NCI-H524 (cell line): ENCODE results near the gene IDH2.

Source experiments
- DNase-seq, 2 experiments: peaks; one replicate each; lab custom pipeline; 2025; lab: John Stamatoyannopoulos, UW

Gene IDH2

DNA sequence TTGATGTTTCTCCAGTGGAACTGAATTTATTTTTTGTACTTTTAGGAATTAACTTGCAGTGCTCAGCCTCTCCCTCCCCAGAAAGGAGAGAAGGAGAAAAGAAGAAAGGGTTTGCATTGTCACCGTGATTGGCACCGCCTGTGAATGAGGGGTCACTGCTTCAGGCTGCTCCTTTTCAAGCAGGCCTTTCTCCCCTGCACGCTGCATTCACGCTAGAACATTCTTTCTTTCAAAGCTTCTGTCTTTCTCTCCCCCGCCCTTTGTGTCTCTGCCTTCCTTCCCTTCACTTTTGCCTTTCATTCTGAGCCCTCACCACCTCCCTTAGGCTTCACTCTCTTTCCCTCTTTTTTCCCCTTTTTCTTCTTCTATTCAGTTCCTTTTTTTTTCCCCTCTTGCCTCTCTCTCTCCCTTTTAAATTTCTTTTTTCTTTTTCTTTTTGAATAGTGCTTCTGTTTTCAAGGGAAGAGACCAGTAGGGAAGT is 58.7 kb downstream of the IDH2 start:
- no peak for DNase-seq

GRCh38 chr15:90042766-90043529 is 59.3 kb downstream of the IDH2 start:
- no peak for DNase-seq

DNA sequence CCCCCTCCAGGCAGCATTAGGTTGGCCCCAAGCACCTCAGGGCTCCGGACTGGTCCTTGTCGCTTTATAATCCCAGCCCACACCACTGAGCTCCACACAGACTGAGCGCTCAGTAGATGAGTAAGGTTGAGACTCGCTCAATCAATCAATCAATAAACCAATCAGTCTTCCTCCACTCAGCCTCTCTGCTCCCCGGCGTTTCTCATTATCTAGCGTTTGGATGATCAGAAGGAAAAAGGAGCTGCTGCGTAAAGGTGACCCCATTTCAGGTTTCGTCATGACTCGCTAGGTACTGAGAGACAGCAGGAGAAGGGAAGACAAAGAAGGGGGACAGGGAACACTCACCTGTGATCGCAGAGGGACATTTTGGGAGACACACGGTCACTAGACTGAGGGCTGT is 59.9 kb downstream of the IDH2 start:
- DNase-seq: no peak

DNA sequence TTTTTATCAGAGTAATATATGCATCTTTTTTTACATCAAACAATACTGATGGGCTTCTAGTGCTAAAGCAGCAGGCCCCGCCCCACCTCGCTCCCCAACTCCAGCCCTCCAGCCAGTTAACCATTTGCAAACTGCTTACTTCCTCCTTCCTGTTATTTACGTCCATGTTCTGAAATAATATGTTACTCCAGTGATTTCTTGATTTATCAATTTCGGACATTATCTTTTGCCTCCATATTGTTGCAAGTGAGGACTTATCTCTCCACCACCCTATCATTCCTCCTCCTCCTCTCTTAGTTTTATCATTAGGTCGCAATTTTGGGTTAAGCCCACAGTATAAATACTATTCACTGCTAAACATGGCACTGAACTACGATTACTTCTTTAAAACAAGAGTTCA is 61.6 kb downstream of the IDH2 start:
- no peak for DNase-seq

GRCh38 chr15:90039996-90040395 is 62.3 kb downstream of the IDH2 start:
- DNase-seq: no peak

GRCh38 chr15:90038632-90039095 is 63.6 kb downstream of the IDH2 start:
- no peak for DNase-seq

GRCh38 chr15:90037961-90038631 is 64.2 kb downstream of the IDH2 start:
- DNase-seq: no peak

DNA sequence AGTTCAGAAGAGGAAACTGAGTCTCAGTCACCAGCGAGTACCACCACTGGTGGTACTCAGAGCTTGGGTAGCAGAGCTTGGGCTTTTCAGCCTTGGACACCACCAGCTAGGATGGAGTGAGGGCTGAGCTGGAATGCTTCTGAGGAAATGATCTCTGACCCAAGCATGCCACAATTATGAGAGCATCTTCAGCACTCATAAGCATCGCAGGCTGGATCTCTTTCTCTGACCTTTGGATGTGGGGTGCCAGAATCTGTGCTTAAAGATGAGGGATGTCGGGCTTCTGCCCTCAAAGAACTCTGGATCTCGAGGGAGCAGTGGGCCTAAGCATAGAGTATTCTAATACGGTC is 64.8 kb downstream of the IDH2 start:
- DNase-seq: no peak

GRCh38 chr15:90036806-90037510 is 65.3 kb downstream of the IDH2 start:
- DNase-seq: no peak

DNA sequence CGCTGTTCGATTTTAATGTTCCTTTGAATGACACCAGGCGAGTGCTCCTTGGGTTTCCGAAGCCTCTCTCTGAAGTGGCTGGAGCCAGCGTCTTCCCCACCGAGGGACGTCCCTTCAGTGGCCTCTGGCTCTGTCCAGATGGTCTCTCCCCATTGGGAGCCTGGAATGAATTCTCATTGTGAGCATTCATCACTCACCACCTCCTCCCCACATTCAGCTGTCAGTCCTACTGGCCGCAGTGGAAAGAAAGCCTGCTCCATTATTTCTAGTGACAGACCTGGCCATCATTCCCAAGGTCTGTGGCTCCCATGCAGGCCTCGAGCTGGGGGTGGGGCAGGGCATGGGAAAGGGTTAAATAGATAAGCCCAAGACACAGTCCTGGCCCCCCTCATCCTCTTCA is 65.9 kb downstream of the IDH2 start:
- no peak for DNase-seq

- no peak for DNase-seq
Measured at GRCh38 chr15:90035840-90036230, 66.4 kb downstream of the IDH2 start.

DNA sequence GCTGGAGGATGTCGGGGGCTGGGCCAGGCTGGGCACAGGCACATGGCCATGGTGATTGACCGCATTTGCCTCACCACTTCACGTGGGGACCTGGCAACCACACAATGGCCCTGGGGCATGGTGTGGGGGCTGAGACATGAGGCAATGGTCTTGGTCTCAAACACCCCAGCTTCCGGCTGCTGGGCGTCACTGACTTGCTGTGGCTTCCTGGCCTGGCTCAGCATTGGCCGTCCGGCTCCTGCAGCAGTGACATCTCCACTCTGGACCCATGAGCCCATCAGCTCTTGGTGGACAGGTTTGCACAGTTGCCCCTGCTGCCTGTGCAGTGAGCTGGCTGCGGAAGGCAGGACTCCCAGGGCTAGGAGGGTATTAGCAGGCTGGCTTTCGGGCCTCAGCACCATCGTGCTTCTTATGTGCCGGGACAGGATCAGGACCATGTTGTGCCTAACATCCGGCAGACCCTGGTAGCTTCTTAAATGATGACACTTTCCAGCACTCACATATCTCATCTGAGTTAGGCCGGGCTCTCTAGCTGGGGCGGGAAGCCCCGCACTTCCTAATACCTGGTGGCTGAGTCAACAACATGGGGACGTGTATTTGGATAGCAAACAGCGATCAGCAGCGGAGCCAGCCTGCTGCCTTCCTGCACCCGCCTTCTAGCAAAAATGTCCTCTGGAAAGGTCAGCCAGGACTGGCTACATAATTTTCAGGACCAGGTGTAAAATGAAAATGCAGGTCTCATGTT is 67.0 kb downstream of the IDH2 start:
- no peak for DNase-seq

DNA sequence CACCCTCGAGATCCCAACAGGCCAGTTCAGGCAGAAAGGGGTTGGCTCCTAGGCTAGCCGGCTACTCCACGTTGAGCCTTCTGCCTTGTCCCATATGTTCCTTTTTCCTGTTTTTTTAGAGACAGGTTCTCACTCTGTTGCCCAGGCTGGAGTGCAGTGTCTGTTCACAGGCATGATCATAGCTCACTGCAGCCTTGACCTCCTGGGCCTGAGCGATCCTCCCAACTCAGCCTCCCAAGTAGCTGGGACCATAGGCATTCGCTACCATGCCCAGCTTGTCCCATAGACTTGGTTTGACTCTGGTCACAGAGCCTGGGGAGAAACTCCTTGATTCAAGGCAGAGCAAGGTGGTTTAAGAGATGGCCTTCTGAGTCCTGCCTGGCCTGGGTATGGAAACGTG is 68.8 kb downstream of the IDH2 start:
- DNase-seq: no peak
